Fibroblast of lung (primary cell): Measurements from ENCODE around the gene ADGRB3. TPM values are rescaled to one million over a fixed set of nuclear protein-coding genes. Genes with fewer than 3 reads are reported as not detected.

ENCODE experiments used
- DNase-seq, 2 donors: peaks; one replicate each; pipeline versions ENCODE4 v3.0.0 to v3.0.0-alpha.2; 2010; ENCODE audit warnings: low read depth in 2 of 2
- H2AFZ ChIP-seq: 2 replicates; pipeline ENCODE4 v1.5.1; 2012; ENCODE audit warnings: low read length, control low read depth, inconsistent platforms
- H3K27ac ChIP-seq: 2 replicates; pipeline ENCODE4 v1.5.1; 2011; ENCODE audit warnings: low read length, control low read depth; ENCODE audit not compliant: insufficient read depth
- H3K27me3 ChIP-seq: 2 replicates; pipeline ENCODE4 v1.5.1; 2011; ENCODE audit warnings: mild to moderate bottlenecking, low read length; ENCODE audit not compliant: control insufficient read depth, insufficient read depth
- H3K36me3 ChIP-seq: 2 replicates; pipeline ENCODE4 v1.5.1; 2011; ENCODE audit warnings: low read length; ENCODE audit not compliant: control insufficient read depth, insufficient read depth
- H3K4me1 ChIP-seq: 2 replicates; pipeline ENCODE4 v1.5.1; 2011; ENCODE audit warnings: low read length; ENCODE audit not compliant: control insufficient read depth, insufficient read depth; ENCODE audit errors: extremely low read depth
- H3K4me2 ChIP-seq: 2 replicates; pipeline ENCODE4 v1.5.1; 2011; ENCODE audit warnings: low read length, control low read depth; ENCODE audit not compliant: insufficient read depth; ENCODE audit errors: extremely low read depth
- H3K4me3 ChIP-seq, 4 experiments: fragments of 200-600 bp in 1 of 4; sonication (generic) in 1 of 4; replicated peaks in 1 of 4; 2 replicates each; pipeline ENCODE4 v1.5.1; 2011 to 2016; ENCODE audit warnings: low read length in 4 of 4, low read depth in 3 of 4, mild to moderate bottlenecking in 3 of 4, control low read depth in 2 of 4, inconsistent platforms in 1 of 4, mixed read lengths in 1 of 4; ENCODE audit not compliant: insufficient read depth in 1 of 4; ENCODE audit errors: control extremely low read depth in 1 of 4
- H3K79me2 ChIP-seq: 2 replicates; pipeline ENCODE4 v1.5.1; 2012; ENCODE audit warnings: mild to moderate bottlenecking, low read length, inconsistent platforms; ENCODE audit not compliant: control insufficient read depth, insufficient read depth
- H3K9ac ChIP-seq: 2 replicates; pipeline ENCODE4 v1.5.1; 2011; ENCODE audit warnings: mild to moderate bottlenecking, low read length, control low read depth; ENCODE audit not compliant: insufficient read depth
- H3K9me3 ChIP-seq: 2 replicates; pipeline ENCODE4 v1.5.1; 2012; ENCODE audit warnings: low read depth, low read length; ENCODE audit not compliant: control insufficient read depth, insufficient read depth
- H4K20me1 ChIP-seq: 2 replicates; pipeline ENCODE4 v1.5.1; 2011; ENCODE audit warnings: low read length; ENCODE audit not compliant: control insufficient read depth, insufficient read depth; ENCODE audit errors: extremely low read depth
- CTCF ChIP-seq, 2 donors: IDR thresholded peaks in 1 of 2; conservative IDR thresholded peaks in 1 of 2; 1 replicate in 1 of 2; 2 replicates in 1 of 2; pipeline ENCODE4 v1.5.1; 2011 to 2012; ENCODE audit warnings: low read length in 2 of 2, control low read depth in 1 of 2, inconsistent platforms in 1 of 2, low read depth in 1 of 2, mild to moderate bottlenecking in 1 of 2
- EZH2 ChIP-seq: IDR thresholded peaks from 2 replicates; pipeline ENCODE4 v1.5.1; 2012; ENCODE audit warnings: low read length, control low read depth, mild to moderate bottlenecking; ENCODE audit errors: missing control alignments
- polyA plus RNA-seq, 2 donors: library from polyadenylated mRNA; depleted of rRNA in 1 of 2; stranded (reverse) in 1 of 2; unstranded in 1 of 2; fragments of >200 nt; gene quantifications; 2 replicates each; pipeline ENCODE4 v1.2.1, GENCODE V29; 2011 to 2012; ENCODE audit warnings: missing spikeins in 1 of 2
- total RNA-seq: library from RNA; depleted of rRNA; stranded (reverse); fragments of >200 nt; gene quantifications from 2 replicates; pipeline ENCODE4 v1.2.1, GENCODE V29; 2014

ADGRB3 gene
- total and polyA plus RNA-seq, 2 donors (not counting 1 experiment from before 2014, with no cell fraction given), result 0.33 TPM; not detected in 1

DNA sequence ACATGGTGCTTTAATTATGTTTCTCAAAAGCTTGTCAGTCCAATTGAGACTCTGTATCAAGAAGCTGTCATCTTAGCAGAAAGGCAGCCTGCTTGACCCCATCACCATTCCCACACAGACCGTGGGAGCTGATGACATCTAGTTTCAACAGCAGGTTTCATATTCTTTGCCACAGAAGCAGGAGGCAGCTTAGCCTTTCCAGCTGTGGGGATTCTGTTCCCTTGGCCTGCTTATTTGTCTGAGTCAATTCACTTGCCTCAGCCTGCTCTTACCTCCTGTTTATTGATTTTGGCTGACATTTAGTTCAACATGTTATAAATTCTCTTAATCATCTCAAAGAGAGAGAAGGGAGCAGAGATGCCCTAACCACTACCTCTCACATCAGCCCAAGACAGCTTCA, 527.7 kb downstream of the ADGRB3 start:
- no peak overlapping the region for H2AFZ ChIP-seq
- no peak overlapping the region for H3K27ac ChIP-seq
- no peak overlapping the region for H3K9ac ChIP-seq
- H3K79me2 ChIP-seq, result no peaks in the 10 kb centered on the region
- no peaks in the 10 kb centered on the region for H3K4me1 ChIP-seq
- H3K9me3 ChIP-seq, result no peaks in the 10 kb centered on the region
- no peak overlapping the region for H3K4me2 ChIP-seq
- H3K4me3 ChIP-seq, result no peak overlapping the region
- peak; percentile 43 to 94 for DNase-seq
- no peaks in the 10 kb centered on the region for H4K20me1 ChIP-seq
- no peaks in the 10 kb centered on the region for H3K27me3 ChIP-seq
- no peaks in the 10 kb centered on the region for H3K36me3 ChIP-seq
- TF ChIP-seq EZH2, result no peak
- TF ChIP-seq CTCF (conservative IDR thresholded peaks at IDR 0.05 in 1 of 2, IDR thresholded peaks at IDR 0.05 in 1 of 2; ENCODE audit: low read depth in 1 of 2, low read length in 2 of 2), result no peak

GRCh38 chr6:69164564-69165229, 529.6 kb downstream of the ADGRB3 start:
- H3K9me3 ChIP-seq, result no peaks in the 10 kb centered on the region
- H3K27me3 ChIP-seq, result no peaks in the 10 kb centered on the region
- peak in 1 of 2 donors; percentile 18 for DNase-seq
- H3K9ac ChIP-seq, result no peak overlapping the region
- H3K79me2 ChIP-seq, result no peaks in the 10 kb centered on the region
- H2AFZ ChIP-seq, result no peak overlapping the region
- no peak overlapping the region for H3K4me2 ChIP-seq
- no peak overlapping the region for H3K4me3 ChIP-seq
- TF ChIP-seq EZH2 (no peak), CTCF (conservative IDR thresholded peaks at IDR 0.05 in 1 of 2, IDR thresholded peaks at IDR 0.05 in 1 of 2; ENCODE audit: low read depth in 1 of 2, low read length in 2 of 2) (peak in 1 of 2 donors; percentile 43)
- H3K4me1 ChIP-seq, result no peaks in the 10 kb centered on the region
- no peaks in the 10 kb centered on the region for H4K20me1 ChIP-seq
- H3K27ac ChIP-seq, result no peak overlapping the region
- H3K36me3 ChIP-seq, result no peaks in the 10 kb centered on the region

DNA sequence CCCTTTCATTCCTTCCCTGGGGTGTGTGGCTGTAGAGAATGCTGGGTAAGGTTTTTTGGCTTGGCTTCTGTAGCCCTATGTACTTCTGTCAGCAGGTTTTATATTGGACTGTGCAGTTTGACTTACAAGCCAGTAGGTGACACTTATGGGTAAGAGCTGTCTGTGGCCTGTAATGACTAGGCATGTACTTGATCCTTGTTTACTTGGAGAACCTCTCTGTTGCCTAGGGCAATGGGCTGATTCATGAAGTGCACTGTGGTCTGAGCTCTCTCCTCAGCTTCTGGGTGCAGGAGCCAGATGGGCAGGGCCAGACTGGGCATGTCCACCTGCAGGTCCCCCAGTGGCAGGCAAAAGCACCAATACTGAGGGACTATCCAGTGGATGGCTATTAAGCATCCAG, 544.6 kb downstream of the ADGRB3 start:
- Histone ChIP-seq H2AFZ (no peak overlapping the region), H3K9ac (no peak overlapping the region), H3K79me2 (no peaks in the 10 kb centered on the region), H3K27me3 (no peaks in the 10 kb centered on the region), H3K36me3 (no peaks in the 10 kb centered on the region), H3K27ac (no peak overlapping the region), H3K4me1 (no peaks in the 10 kb centered on the region), H3K9me3 (no peaks in the 10 kb centered on the region), H3K4me2 (no peak overlapping the region), H3K4me3 (no peak overlapping the region), H4K20me1 (no peaks in the 10 kb centered on the region)
- TF ChIP-seq EZH2 (no peak), CTCF (conservative IDR thresholded peaks at IDR 0.05 in 1 of 2, IDR thresholded peaks at IDR 0.05 in 1 of 2; ENCODE audit: low read depth in 1 of 2, low read length in 2 of 2) (no peak)
- DNase-seq, result peak; percentile 11 to 37
